ES-I3 (cell line): ENCODE results near the gene MICU2.
"Not testable (repeated sequence)": the region's sequence is repeated elsewhere in the genome, so short reads cannot be mapped to it uniquely, and the experiment has no call there.

ENCODE experiments used
- H3K36me3 ChIP-seq: 2 replicates; pipeline ENCODE4 v1.6.1; 2013; ENCODE audit warnings: mild to moderate bottlenecking, low read length, control low read depth, moderate library complexity; ENCODE audit not compliant: insufficient read depth
- H3K4me1 ChIP-seq: 2 replicates; pipeline ENCODE4 v1.6.1; 2013; ENCODE audit warnings: mild to moderate bottlenecking, control low read depth, low read length; ENCODE audit not compliant: insufficient read depth
- H3K9ac ChIP-seq: 2 replicates; pipeline ENCODE4 v1.6.1; 2013; ENCODE audit warnings: low read depth, mild to moderate bottlenecking, low read length, moderate library complexity
- H3K9me3 ChIP-seq: 2 replicates; pipeline ENCODE4 v1.6.1; 2013; ENCODE audit warnings: mild to moderate bottlenecking, low read length, moderate library complexity; ENCODE audit not compliant: control insufficient read depth, insufficient read depth

Gene MICU2

DNA sequence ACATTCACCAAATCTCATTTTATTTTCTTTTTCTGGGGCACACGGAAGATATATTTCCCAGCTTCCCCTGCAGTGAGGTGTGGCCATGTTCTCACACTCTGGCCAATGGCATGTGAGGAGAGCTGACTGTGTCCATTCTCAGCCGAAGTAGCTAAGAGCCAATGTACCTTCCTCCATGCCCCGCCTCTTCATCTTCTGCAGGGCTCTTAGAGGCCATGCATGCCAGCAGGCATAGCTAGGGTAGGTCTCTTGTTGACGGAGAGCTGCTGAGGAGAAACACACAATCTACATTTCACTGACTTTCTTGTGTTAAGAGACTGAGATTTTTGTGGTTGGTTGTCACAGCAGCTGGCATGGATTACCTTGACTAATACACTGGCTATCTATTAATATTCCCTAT lies 9.8 kb upstream of the MICU2 start:
- no peaks in the 10 kb centered on the region for H3K36me3 ChIP-seq
- H3K9me3 ChIP-seq: no peaks in the 10 kb centered on the region
- no peak overlapping the region for H3K9ac ChIP-seq
- no peaks in the 10 kb centered on the region for H3K4me1 ChIP-seq

DNA sequence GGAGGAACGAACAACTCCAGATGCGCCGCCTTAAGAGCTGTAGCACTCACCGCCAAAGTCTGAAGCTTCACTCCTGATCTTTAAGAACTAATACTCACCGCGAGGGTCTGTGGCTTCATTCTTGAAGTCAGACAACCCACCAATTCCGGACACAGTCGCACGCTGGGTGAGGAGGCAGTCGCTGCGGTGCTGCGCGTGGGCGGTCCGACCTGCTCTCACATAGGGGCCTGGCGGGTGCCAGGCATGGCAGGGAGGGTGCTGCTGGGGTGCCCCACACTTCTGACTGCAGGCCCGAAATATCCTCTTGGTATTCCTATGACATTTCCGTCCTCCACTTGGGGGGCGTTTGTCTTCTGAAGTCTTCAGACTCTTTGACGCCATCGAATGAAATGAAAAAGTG lies 7.4 kb upstream of the MICU2 start:
- Histone ChIP-seq H3K4me1 (no peaks in the 10 kb centered on the region), H3K36me3 (no peaks in the 10 kb centered on the region), H3K9ac (no peak overlapping the region), H3K9me3 (no peaks in the 10 kb centered on the region)

DNA sequence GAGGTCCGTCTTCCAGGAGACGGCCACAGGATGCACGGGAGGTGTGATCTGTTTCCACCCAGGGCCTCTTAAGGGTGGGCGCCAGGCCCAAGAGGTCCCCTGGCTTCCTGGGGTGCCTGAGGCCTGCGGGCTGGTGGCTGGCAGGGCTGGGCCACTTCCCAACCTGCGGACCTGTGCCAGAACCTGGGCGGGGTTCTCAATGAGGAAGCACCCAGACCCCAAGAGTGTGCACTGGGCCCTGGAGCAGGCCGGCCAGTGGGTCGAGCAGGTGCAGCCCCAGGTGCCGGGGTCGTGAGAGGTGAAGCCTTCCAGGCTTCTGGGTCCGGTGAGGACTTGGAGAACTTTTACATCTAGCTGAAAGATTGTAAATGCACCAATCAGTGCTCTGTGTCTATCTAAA lies 6.7 kb upstream of the MICU2 start:
- H3K9ac ChIP-seq: no peak overlapping the region
- H3K9me3 ChIP-seq: no peaks in the 10 kb centered on the region
- no peaks in the 10 kb centered on the region for H3K36me3 ChIP-seq
- H3K4me1 ChIP-seq: no peaks in the 10 kb centered on the region

DNA sequence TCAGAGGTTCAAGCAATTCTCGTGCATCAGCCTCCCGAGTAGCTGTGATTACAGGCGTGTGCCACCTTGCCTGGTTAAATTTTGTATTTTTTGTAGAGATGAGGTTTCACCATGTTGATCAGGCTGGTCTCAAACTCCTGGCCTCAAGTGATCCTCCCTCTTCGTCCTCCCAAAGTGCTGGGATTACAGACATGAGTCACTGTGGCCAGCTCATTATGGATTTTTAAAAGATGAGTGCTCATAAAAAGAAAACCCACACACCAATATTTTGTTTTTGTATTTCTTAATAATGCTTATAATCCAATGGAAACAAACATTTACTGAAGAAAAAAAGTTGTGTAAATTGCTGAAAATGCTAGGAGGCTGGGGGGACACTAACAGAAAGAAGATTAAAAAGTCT lies 5.0 kb upstream of the MICU2 start:
- H3K9ac ChIP-seq: no peak overlapping the region
- H3K36me3 ChIP-seq: no peaks in the 10 kb centered on the region
- H3K4me1 ChIP-seq: no peaks in the 10 kb centered on the region
- H3K9me3 ChIP-seq: no peaks in the 10 kb centered on the region

DNA sequence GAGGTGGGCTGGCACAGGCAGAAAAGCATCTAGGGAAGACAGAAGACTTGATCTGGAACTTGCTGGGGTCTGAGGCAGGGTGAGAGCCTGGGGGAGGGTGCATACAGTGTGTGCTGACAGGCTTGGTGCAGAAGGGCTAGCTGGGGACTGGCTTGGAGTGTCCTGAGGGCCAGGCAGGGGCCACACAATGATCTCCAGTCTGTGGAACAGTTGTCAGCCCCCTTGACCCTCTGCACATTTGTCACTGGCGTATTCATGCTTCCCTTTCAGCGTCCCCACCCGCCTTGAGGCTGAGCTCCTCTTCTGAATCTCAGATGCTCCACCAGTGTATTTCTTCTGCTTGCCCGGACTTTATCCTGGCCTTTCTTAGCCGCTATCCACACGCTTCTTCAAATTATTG lies 2.8 kb upstream of the MICU2 start:
- Histone ChIP-seq H3K36me3 (no peaks in the 10 kb centered on the region), H3K9ac (no peak overlapping the region), H3K9me3 (no peaks in the 10 kb centered on the region), H3K4me1 (no peaks in the 10 kb centered on the region)

DNA sequence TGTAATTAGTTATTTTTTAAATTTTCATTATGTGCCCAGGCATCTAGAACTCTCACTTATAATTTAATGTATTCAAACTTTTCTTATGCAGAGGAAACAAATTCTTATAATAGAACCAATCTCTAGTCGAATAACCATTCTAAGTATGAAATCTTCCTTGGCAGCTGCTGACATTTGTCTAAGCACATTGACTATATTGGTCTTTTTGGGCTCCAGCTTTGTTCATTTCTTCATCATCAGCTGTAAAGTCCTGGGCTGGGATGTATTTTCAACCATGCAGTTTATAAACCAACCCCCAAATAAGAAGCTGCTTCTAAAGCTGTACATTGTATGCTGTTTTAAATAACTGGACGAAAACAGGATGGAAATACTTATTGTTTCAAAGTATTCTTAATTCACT lies 2.3 kb upstream of the MICU2 start:
- Histone ChIP-seq H3K4me1 (no peaks in the 10 kb centered on the region), H3K36me3 (no peaks in the 10 kb centered on the region), H3K9me3 (no peaks in the 10 kb centered on the region), H3K9ac (no peak overlapping the region)

DNA sequence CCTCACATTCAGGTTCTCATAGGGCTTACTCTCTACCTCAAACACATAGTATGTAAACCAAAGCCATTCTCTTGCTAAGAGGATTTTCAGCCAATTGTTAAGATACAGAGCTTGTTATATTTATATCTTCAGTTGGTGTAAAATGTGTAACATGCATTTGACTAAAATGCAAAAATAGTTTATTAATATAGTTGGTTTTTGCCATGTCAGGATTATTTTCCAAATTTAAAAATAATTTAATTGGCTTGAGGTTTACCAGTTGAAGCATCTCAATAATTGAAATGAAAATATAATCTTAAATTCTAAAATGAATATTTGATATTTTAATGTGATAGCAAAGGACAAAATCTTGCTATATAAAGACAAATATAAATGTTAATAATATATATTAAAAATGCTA lies 7.2 kb downstream of the MICU2 start:
- Histone ChIP-seq H3K4me1 (no peaks in the 10 kb centered on the region), H3K36me3 (no peaks in the 10 kb centered on the region), H3K9ac (no peak overlapping the region), H3K9me3 (no peaks in the 10 kb centered on the region)

DNA sequence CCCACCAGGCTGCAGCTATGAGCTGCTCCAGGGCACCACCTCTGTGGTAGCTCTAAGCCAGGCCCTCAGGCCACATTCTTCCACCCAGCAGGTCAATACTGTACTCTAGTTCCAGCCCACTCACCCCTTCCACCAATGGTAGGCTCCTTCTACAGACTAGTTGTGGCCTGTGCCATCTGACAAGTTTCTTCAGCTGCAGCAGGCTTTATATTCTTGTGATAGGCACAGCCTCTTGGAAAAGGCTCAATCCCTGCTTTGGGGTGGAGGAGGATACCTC lies 8.5 kb downstream of the MICU2 start:
- Histone ChIP-seq H3K9me3 (no peaks in the 10 kb centered on the region), H3K9ac (no peak overlapping the region), H3K36me3 (no peaks in the 10 kb centered on the region), H3K4me1 (no peaks in the 10 kb centered on the region)

DNA sequence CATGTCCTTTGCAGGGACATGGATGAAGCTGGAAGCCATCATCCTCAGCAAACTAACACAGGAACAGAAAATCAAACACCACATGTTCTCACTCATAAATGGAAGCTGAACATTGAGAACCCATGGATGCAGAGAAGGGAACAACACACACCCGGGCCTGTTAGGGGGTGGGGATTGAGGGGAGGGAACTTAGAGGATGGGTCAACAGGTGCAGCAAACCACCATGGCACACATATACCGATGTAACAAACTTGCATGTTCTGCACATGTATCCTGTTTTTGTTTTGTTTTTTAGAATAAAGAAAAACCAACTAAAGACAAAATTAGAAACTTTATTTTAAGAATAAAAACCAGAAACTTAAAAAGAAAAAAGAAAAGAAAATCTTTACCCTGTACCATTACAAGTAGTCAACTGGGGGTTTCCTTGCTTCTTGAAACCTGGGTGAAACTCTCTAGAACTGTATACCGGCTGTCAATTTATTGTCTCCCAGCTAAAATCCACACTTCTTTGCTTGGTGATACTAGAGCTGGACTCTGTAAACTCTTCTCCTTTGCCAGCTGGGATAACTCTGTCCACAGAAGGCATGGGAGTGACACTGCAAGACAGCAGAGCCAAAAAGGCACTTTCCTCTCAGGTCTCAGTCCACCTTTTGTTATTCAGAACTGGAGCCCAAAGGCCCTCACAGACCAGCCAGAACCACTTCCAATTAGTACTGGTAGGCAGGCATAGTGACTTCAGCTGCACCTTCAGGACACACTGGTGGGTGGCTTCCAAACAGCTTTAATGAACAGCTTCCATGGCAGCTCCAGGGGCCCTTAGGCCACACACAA lies 9.0 kb downstream of the MICU2 start:
- Histone ChIP-seq H3K9ac (no peak overlapping the region), H3K36me3 (no peaks in the 10 kb centered on the region), H3K9me3 (no peaks in the 10 kb centered on the region), H3K4me1 (no peaks in the 10 kb centered on the region)

DNA sequence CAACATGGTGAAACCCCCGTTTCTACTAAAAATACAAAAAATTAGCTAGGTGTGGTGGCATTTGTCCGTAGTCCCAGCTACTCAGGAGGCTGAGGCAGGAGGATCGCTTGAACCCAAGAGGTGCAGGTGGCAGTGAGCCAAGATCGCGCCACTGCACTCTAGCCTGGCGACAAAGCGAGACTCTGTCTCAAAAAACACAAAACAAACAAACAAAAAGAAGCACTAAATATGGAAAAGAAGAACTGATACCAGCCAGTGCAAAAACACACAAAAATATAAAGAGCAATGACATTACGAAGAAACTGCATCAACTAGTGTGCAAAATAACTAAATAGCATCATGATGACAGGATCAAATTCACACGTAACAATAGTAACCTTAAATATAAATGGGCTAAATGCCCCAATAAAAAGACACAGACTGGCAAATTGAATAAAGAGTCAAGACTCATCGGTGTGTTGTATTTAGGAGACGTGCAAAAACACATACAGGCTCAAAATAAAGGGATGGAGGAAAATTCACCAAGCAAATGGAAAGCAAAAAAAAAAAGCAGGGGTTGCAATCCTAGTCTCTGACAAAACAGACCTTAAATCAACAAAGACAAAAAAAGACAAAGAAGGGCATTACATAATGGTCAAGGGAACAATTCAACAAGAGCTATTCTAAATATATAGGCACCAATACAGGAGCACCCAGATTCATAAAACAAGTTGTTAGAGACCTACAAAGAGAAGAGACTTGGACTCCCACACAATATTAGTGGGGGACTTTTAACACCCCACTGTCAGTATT lies 13.1 kb downstream of the MICU2 start:
- H3K9ac ChIP-seq, H3K4me1 ChIP-seq, H3K9me3 ChIP-seq: not testable (repeated sequence)

DNA sequence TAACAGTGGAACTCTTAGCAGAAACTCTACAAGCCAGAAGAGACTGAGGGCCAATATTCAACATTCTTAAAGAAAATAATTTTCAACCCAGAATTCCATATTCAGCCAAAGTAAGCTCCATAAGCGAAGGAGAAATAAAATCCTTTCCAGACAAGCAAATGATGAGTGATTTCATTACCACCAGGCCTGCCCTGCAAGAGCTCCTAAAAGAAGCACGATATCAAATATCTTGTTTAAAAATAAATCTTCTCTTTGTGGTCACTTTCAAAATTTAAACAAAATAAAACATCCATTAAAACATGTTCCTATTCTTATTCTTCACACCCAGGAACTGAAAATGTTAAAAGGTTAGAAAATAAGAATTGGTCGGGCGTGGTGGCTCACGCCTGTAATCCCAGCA lies 13.7 kb downstream of the MICU2 start:
- H3K9me3 ChIP-seq: no peaks in the 10 kb centered on the region
- no peaks in the 10 kb centered on the region for H3K4me1 ChIP-seq

More for the DNA sequence above, 13.1 kb downstream of the MICU2 start:
- not testable (repeated sequence) for H3K36me3 ChIP-seq

DNA sequence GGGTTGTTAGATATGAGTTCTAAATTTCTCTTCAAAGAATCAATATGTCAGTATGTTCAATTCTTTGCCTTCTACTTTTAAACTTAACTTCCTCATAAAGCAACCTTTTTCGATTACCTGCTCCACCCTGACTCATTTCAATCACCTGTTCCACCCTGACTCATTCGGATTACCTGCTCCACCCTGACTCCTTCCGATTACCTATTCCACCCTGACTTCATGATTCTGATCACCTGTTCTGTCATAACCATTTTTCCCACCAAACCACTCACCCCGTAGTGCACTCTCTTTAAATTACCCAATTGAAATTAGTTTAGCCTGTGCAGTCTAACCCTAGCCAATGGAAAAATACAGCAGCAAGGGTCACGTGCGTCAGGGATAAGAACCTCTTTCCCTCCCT lies 14.5 kb downstream of the MICU2 start:
- H3K36me3 ChIP-seq, H3K4me1 ChIP-seq, H3K9ac ChIP-seq, H3K9me3 ChIP-seq: not testable (repeated sequence)

More for the DNA sequence above, 13.7 kb downstream of the MICU2 start:
- no peak overlapping the region for H3K9ac ChIP-seq
- H3K36me3 ChIP-seq: no peaks in the 10 kb centered on the region

DNA sequence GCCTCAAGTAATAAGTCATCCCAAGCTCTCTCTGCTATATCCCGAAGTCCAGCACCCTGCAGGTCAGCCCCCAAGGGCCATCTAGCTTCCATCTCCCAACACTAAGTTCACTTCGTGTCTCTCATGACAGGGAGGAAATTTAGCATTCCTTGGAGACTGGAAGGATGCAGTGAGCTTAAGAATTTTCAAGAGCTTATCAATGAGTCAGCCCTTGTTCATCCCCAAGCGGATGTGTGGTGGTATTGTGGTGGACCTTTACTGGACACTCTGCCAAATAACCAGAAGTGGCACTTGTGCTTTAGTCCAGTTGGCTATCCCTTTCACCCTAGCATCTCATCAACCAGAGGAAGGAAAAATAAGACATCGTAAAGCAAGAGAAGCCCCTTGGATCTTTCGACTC lies 15.6 kb downstream of the MICU2 start:
- not testable (repeated sequence) for H3K4me1 ChIP-seq, H3K9ac ChIP-seq, H3K9me3 ChIP-seq, H3K36me3 ChIP-seq

DNA sequence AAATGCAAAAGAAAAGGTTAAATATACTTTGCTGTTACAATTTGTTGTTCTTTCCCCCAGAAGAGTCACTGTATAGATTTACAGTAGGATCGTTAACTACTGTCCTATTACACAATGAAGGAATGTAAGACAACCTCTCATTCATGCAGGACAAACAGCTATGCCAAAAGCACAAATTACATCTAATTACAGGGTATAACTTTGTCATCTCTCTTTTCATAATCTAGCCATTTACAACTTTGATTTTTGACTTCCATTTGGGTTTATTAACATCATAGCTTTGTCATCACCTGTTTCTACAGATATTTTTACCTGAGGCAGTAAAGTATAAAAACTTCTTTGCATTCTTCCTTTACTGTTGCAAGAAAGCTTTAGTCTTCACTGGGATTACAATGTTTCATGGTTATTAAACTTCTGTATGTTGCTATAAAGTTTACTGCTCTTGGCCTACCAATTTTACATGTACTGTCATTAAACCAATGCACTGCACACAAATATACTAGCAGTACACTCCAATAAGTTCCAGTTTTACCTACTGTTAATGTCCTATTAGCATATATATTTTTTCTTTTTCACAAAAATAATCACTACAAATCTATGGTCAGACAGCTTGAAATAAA lies 18.9 kb downstream of the MICU2 start:
- peaks cover 7% of the 10 kb centered on the region for H3K9me3 ChIP-seq
- no peaks in the 10 kb centered on the region for H3K4me1 ChIP-seq
- no peak overlapping the region for H3K9ac ChIP-seq
- H3K36me3 ChIP-seq: no peaks in the 10 kb centered on the region; the same call in 1 of the 2 replicates

DNA sequence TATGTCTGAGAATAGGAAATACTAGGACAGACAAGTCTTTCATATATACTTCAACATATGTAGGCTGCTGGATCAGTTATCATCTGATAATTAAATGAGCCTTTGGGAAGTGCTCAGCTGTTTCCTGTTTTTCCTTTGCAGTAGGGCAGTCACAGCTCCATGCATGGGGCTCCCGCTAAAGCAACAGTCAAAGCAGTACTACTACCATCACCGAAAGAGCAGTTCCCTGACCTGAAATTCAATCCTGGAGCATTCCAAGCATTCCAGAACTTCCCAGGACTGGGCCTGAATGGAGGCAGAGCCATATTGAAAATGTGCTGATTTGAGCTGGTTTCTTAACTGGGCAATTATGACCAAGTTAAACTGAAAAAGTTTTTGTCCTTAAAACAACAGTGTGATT lies 20.5 kb downstream of the MICU2 start:
- no peak overlapping the region for H3K9ac ChIP-seq
- no peaks in the 10 kb centered on the region; the same call in 1 of the 2 replicates for H3K36me3 ChIP-seq
- no peaks in the 10 kb centered on the region for H3K4me1 ChIP-seq
- peaks cover 7% of the 10 kb centered on the region for H3K9me3 ChIP-seq
